ENCODE measurements around the gene CD19. TPM values are rescaled to one million over a fixed set of nuclear protein-coding genes. Genes with fewer than 3 reads are reported as not detected.
"Not testable (repeated sequence)": the region's sequence is repeated elsewhere in the genome, so short reads cannot be mapped to it uniquely, and the experiment has no call there.

The CD19 gene
- total RNA-seq, 6 experiments from 2014 or later, result not detected

GRCh38 chr16:28967156-28967555 lies 35.4 kb downstream of the CD19 start:
- Mint-ChIP-seq H3K27ac (no peak overlapping the region), H3K4me1 (ENCODE audit: low read depth) (no peaks in the 10 kb centered on the region), H3K4me3 (no peak overlapping the region), H3K27me3 (ENCODE audit: insufficient read depth) (no peaks in the 10 kb centered on the region; the same call in 1 of the 2 replicates), H3K36me3 (ENCODE audit: low read depth) (no peaks in the 10 kb centered on the region; the same call in 1 of the 2 replicates), H3K9me3 (no peaks in the 10 kb centered on the region)
- no peak for TF ChIP-seq CTCF (IDR thresholded peaks at IDR 0.05)
- DNase-seq, result no peak

GRCh38 chr16:28969696-28970095 lies 37.9 kb downstream of the CD19 start:
- not testable (repeated sequence) for H3K36me3 Mint-ChIP-seq (ENCODE audit: low read depth); H3K27ac Mint-ChIP-seq; H3K9me3 Mint-ChIP-seq; DNase-seq; H3K4me3 Mint-ChIP-seq; H3K27me3 Mint-ChIP-seq (ENCODE audit: insufficient read depth)
- H3K4me1 Mint-ChIP-seq (ENCODE audit: low read depth), result peaks cover 10% of the 10 kb centered on the region; the same call in 1 of the 2 replicates

GRCh38 chr16:28974007-28974436 lies 42.3 kb downstream of the CD19 start:
- Mint-ChIP-seq H3K4me1 (ENCODE audit: low read depth) (peaks cover 26% of the 10 kb centered on the region), H3K9me3 (no peaks in the 10 kb centered on the region)

GRCh38 chr16:28974437-28975157 lies 42.8 kb downstream of the CD19 start, which contains the start of gene SPNS1:
Gene SPNS1, plus strand, starts transcription at chr16:28974778. Its CDS starts 374 bp downstream, at chr16:28975152.
- H3K27me3 Mint-ChIP-seq (ENCODE audit: insufficient read depth), result no peaks in the 10 kb centered on the region; the same call in 1 of the 2 replicates
- TF ChIP-seq CTCF (IDR thresholded peaks at IDR 0.05), result no peak
- peaks cover 8% of the 10 kb centered on the region; the same call in 1 of the 2 replicates for H3K36me3 Mint-ChIP-seq (ENCODE audit: low read depth)
- no peaks in the 10 kb centered on the region for H3K9me3 Mint-ChIP-seq
- peak within 1 kb of the TSS; percentile 100 for H3K27ac Mint-ChIP-seq
- H3K4me1 Mint-ChIP-seq (ENCODE audit: low read depth), result peaks cover 26% of the 10 kb centered on the region
- peak within 1 kb of the TSS; percentile 99 for H3K4me3 Mint-ChIP-seq
- DNase-seq, result peak; percentile 97

More at GRCh38 chr16:28974007-28974436, 42.3 kb downstream of the CD19 start:
- peak overlapping the region; percentile 100 for H3K27ac Mint-ChIP-seq
- H3K27me3 Mint-ChIP-seq (ENCODE audit: insufficient read depth), result no peaks in the 10 kb centered on the region; the same call in 1 of the 2 replicates
- DNase-seq, result peak; percentile 67
- TF ChIP-seq CTCF (IDR thresholded peaks at IDR 0.05), result peak; percentile 82
- H3K4me3 Mint-ChIP-seq, result peak overlapping the region; percentile 99
- H3K36me3 Mint-ChIP-seq (ENCODE audit: low read depth), result peaks cover 8% of the 10 kb centered on the region; the same call in 1 of the 2 replicates

- Mint-ChIP-seq H3K27ac (peak overlapping the region; percentile 100), H3K27me3 (ENCODE audit: insufficient read depth) (no peaks in the 10 kb centered on the region; the same call in 1 of the 2 replicates), H3K4me1 (ENCODE audit: low read depth) (peaks cover 26% of the 10 kb centered on the region), H3K36me3 (ENCODE audit: low read depth) (peaks cover 8% of the 10 kb centered on the region; the same call in 1 of the 2 replicates), H3K4me3 (peak overlapping the region; percentile 99), H3K9me3 (no peaks in the 10 kb centered on the region)
- TF ChIP-seq CTCF (IDR thresholded peaks at IDR 0.05), result no peak; the same call in 1 of the 2 replicates
- DNase-seq, result no peak
Observed at GRCh38 chr16:28975158-28975599, 43.4 kb downstream of the CD19 start.
